GM12878 (cell line): ENCODE results near the gene MOK. TPM values are rescaled to one million over a fixed set of nuclear protein-coding genes. Genes with fewer than 3 reads are reported as not detected.
A peak's percentile ranks its signal among the peaks of the same experiment; 100 is the strongest.

Experiments
- ATAC-seq: fragments of 200-7000 bp; cut with Tn5 transposase; 3 replicates; pipeline ENCODE4 v1.9.1; 2020; ENCODE audit warnings: mild to moderate bottlenecking, moderate library complexity
- BruUV-seq: library from RNA; stranded (reverse); fragments of 400-500 nt; replicated peaks from 2 replicates; lab custom pipeline; 2021; lab: Mats Ljungman, UMichigan
- CTCF ChIA-PET: fragments of 300-600 bp; sonication (Branson Sonifier 250); formaldehyde crosslinking; extraction: SDS; loops from one replicate; lab custom pipeline; 2021; ENCODE audit warnings: inconsistent platforms; lab: Yijun Ruan, JAX
- POLR2A ChIA-PET: fragments of 350-600 bp; formaldehyde crosslinking; extraction: SDS; loops from one replicate; lab custom pipeline; 2021; ENCODE audit warnings: inconsistent platforms; lab: Charles Lee
- RAD21 ChIA-PET: fragments of 300-600 bp; sonication (Branson Sonifier 250); formaldehyde crosslinking; loops from one replicate; lab custom pipeline; 2023; ENCODE audit warnings: antibody characterized with exemption; ENCODE audit not compliant: unreplicated experiment; lab: Charles Lee
- SMC1A ChIA-PET: fragments of 300-600 bp; sonication (Branson Sonifier 250); formaldehyde crosslinking; loops from one replicate; lab custom pipeline; 2023; ENCODE audit not compliant: unreplicated experiment, uncharacterized antibody; lab: Charles Lee
- DNase-seq: peaks from one replicate; pipeline ENCODE4 v3.0.0-alpha.2; 2011; ENCODE audit warnings: low read depth, low spot score
- FAIRE-seq: peaks from 3 replicates; lab custom pipeline; 2011; peaks lifted over from hg19 to GRCh38; lab: Jason Lieb, UNC
- H2AFZ ChIP-seq: 2 replicates; pipeline ENCODE4 v1.6.0; 2011; ENCODE audit warnings: low read depth, low read length, control low read depth; ENCODE audit not compliant: control insufficient read depth
- H3K27ac ChIP-seq: 2 replicates; pipeline ENCODE4 v1.5.1; 2011; ENCODE audit warnings: control low read depth; ENCODE audit not compliant: control insufficient read depth, insufficient read depth
- H3K27me3 ChIP-seq, 2 experiments: replicated peaks in 1 of 2; 2 replicates each; pipeline versions ENCODE4 v1.6.0 to v1.6.1; 2011; ENCODE audit warnings: low read length in 1 of 2; ENCODE audit not compliant: control insufficient read depth in 2 of 2, insufficient read depth in 2 of 2
- H3K36me3 ChIP-seq, 2 experiments: 2 replicates each; pipeline ENCODE4 v1.5.1; 2011; ENCODE audit warnings: low read length in 1 of 2; ENCODE audit not compliant: control insufficient read depth in 2 of 2, insufficient read depth in 2 of 2
- H3K4me1 ChIP-seq: 2 replicates; pipeline ENCODE4 v1.6.1; 2011; ENCODE audit warnings: mild to moderate bottlenecking, low read length, moderate library complexity, mixed read lengths; ENCODE audit not compliant: control insufficient read depth, insufficient read depth
- H3K4me2 ChIP-seq: 2 replicates; pipeline ENCODE4 v1.6.0; 2011; ENCODE audit warnings: control low read depth; ENCODE audit not compliant: control insufficient read depth, insufficient read depth
- H3K4me3 ChIP-seq: fragments of 200-600 bp; sonication (generic); 2 replicates; pipeline ENCODE4 v1.5.1; 2016
- H3K79me2 ChIP-seq: 2 replicates; pipeline ENCODE4 v1.6.0; 2011; ENCODE audit warnings: low read length; ENCODE audit not compliant: control insufficient read depth, insufficient read depth
- H3K9ac ChIP-seq: 2 replicates; pipeline ENCODE4 v1.8.0; 2011; ENCODE audit warnings: low read length, control low read depth, mixed read lengths; ENCODE audit not compliant: control insufficient read depth, insufficient read depth
- H3K9me3 ChIP-seq: replicated peaks from 3 replicates; pipeline ENCODE4 v1.5.1; 2011; ENCODE audit warnings: mild to moderate bottlenecking, low read length; ENCODE audit not compliant: control insufficient read depth, insufficient read depth
- H4K20me1 ChIP-seq: 2 replicates; pipeline ENCODE4 v1.6.0; 2011; ENCODE audit not compliant: control insufficient read depth, insufficient read depth
- GABPA ChIP-seq: IDR thresholded peaks from 2 replicates; pipeline ENCODE4 v1.6.1; 2014; ENCODE audit warnings: antibody characterized with exemption, low read depth, mild to moderate bottlenecking, inconsistent platforms
- GATAD2B ChIP-seq: fragments of 450-650 bp; conservative IDR thresholded peaks from 2 replicates; pipeline ENCODE4 v1.6.1; 2017; ENCODE audit warnings: low read depth, mild to moderate bottlenecking, moderate library complexity
- HDGF ChIP-seq: fragments of 450-650 bp; IDR thresholded peaks from 2 replicates; pipeline ENCODE4 v1.6.1; 2016; ENCODE audit warnings: antibody characterized with exemption
- IKZF2 ChIP-seq, 2 experiments: fragments of 450-650 bp; IDR thresholded peaks; 2 replicates each; pipeline ENCODE4 v1.6.1; 2017; ENCODE audit warnings: mild to moderate bottlenecking in 2 of 2, moderate library complexity in 2 of 2
- KDM1A ChIP-seq: fragments of 200-600 bp; sonication (generic); IDR thresholded peaks from 2 replicates; pipeline ENCODE4 v1.6.1; 2016; ENCODE audit warnings: borderline replicate concordance
- SP1 ChIP-seq: IDR thresholded peaks from one replicate; pipeline ENCODE4 v1.6.1; 2011; ENCODE audit warnings: low read depth, low read length
- STAT1 ChIP-seq: fragments of 450-650 bp; conservative IDR thresholded peaks from 2 replicates; pipeline ENCODE4 v1.6.1; 2014; ENCODE audit warnings: antibody characterized with exemption, mild to moderate bottlenecking
- YY1 ChIP-seq: IDR thresholded peaks from 2 replicates; pipeline ENCODE4 v1.6.1; 2011; ENCODE audit warnings: low read depth, mild to moderate bottlenecking, low read length
- WGBS: methylation state at CpG from one replicate; pipeline ENCODE4 v1.1.6; 2016; ENCODE audit warnings: low lambda C conversion rate; ENCODE audit not compliant: insufficient replicate concordance, insufficient coverage; ENCODE audit errors: missing lambda C conversion rate; 5-methylcytosine and 5-hydroxymethylcytosine counted together
- in situ Hi-C: fragments of 300-500 bp; cut with MboI; formaldehyde crosslinking; loops from 9 replicates; pipeline ENCODE4 v1.14.3; 2018; ENCODE audit warnings: mixed read lengths
- intact Hi-C: fragments of 100-400 bp; cut with micrococcal nuclease; formaldehyde crosslinking; loops from one replicate; pipeline ENCODE4 v1.14.2; 2022; ENCODE audit not compliant: unreplicated experiment
- polyA plus RNA-seq, 11 experiments: library from polyadenylated mRNA; depleted of rRNA in 4 of 11; unstranded in 6 of 11; stranded (reverse) in 5 of 11; fragments of >200 nt; fragmentation: Nextera tagmentation in 4 of 11; fragmentation: Illumina TruSeq in 1 of 11; extraction: Ambion mirVana in 4 of 11; extraction: Trizol in 1 of 11; gene quantifications; 1 replicate in 1 of 11; 2 replicates in 10 of 11; pipeline versions ENCODE4 v1.2.1 to v1.2.3, GENCODE V29; 2011 to 2016; ENCODE audit warnings: inconsistent platforms in 2 of 11, missing spikeins in 2 of 11, low read depth in 1 of 11
- total RNA-seq, 4 experiments: library from RNA; depleted of rRNA in 3 of 4; stranded (reverse); fragments of >200 nt in 3 of 4; fragmentation: Illumina TruSeq in 1 of 4; extraction: Trizol in 1 of 4; gene quantifications; 2 replicates each; pipeline versions ENCODE4 v1.2.1 to v1.2.3, GENCODE V29; 2013 to 2021

MOK gene
- total and polyA plus RNA-seq, 10 of the 15 experiments (the other 5 are each of a cell fraction or from before 2014, with no cell fraction given) = 0.10 to 3.0 (median 1.4) TPM

- H3K27ac ChIP-seq = peak overlapping the region; percentile 38; the same call in 1 of the 2 replicates
- FAIRE-seq = no peak
- ChIA-PET RAD21 (interaction anchor here (0.7 to 1.9 kb wide), 5 partner anchors 11 to 355 kb away, joined by 3 to 7 read pairs (median 5); partner anchors contain the start of gene MOK), SMC1A (interaction anchor here (1.0 to 2.6 kb wide), 5 partner anchors 9 to 355 kb away, joined by 3 to 13 read pairs (median 4); no protein-coding TSS in a partner anchor), POLR2A (interaction anchor here (0.6 to 0.7 kb wide), 2 partner anchors 129 to 358 kb away, joined by 4 to 6 read pairs; no protein-coding TSS in a partner anchor), CTCF (interaction anchor here (0.6 to 3.4 kb wide), 19 partner anchors 11 to 368 kb away, joined by 3 to 14 read pairs (median 4); partner anchors contain the start of genes CINP, MOK and TECPR2)
- H3K4me2 ChIP-seq = peak overlapping the region; percentile 50
- H3K79me2 ChIP-seq = peaks cover 14% of the 10 kb centered on the region
- H3K36me3 ChIP-seq = no peaks in the 10 kb centered on the region
- 0 out of 3 replicates have a peak, but pooled peaks have one; percentile 11 for ATAC-seq
- no peak for DNase-seq
- H2AFZ ChIP-seq = peak overlapping the region; percentile 87
- H3K4me3 ChIP-seq = peak overlapping the region; percentile 68
- peaks cover 27% of the 10 kb centered on the region for H3K4me1 ChIP-seq
- peak in 1 of 2 experiments; percentile 45; a peak in 1 of 4 replicates for TF ChIP-seq IKZF2 (IDR thresholded peaks at IDR 0.05)
- no peak for TF ChIP-seq YY1
- TF ChIP-seq GATAD2B = no peak
- TF ChIP-seq GABPA = 0 out of 2 replicates have a peak, but pooled peaks have one; percentile 9
- TF ChIP-seq HDGF = no peak
- 3% methylated on average over 10 of the region's 10 CpGs for WGBS
- no TSS peak for BruUV-seq
- in situ Hi-C loops (loop anchor here (5.0 to 25.0 kb wide), 2 partner anchors 354 to 554 kb away; partner anchors contain the start of genes DYNC1H1 and PPP2R5C), intact Hi-C loops (loop anchor here (2.0 to 10.0 kb wide), 6 partner anchors 46 to 612 kb away; partner anchors contain the start of genes CINP, HSP90AA1 and TECPR2)
- no peaks in the 10 kb centered on the region for H3K9me3 ChIP-seq
- no peaks in the 10 kb centered on the region for H4K20me1 ChIP-seq
- H3K27me3 ChIP-seq = no peaks in the 10 kb centered on the region
- H3K9ac ChIP-seq = peak overlapping the region; percentile 30; the same call in 1 of the 2 replicates
Observed at GRCh38 chr14:102316338-102316742, 11.4 kb upstream of the MOK start.

GRCh38 chr14:102315121-102315520 is 10.2 kb upstream of the MOK start:
- H2AFZ ChIP-seq = no peak overlapping the region
- in situ Hi-C loops = loop anchor here (5.0 to 25.0 kb wide), 2 partner anchors 353 to 553 kb away; partner anchors contain the start of genes DYNC1H1 and PPP2R5C
- no TSS peak for BruUV-seq

More at GRCh38 chr14:102315121-102315520, 10.2 kb upstream of the MOK start:
- H3K27me3 ChIP-seq = no peaks in the 10 kb centered on the region
- H3K36me3 ChIP-seq = no peaks in the 10 kb centered on the region
- H3K9me3 ChIP-seq = no peaks in the 10 kb centered on the region
- H3K27ac ChIP-seq = no peak overlapping the region
- H3K4me1 ChIP-seq = peaks cover 19% of the 10 kb centered on the region
- peaks cover 5% of the 10 kb centered on the region for H3K79me2 ChIP-seq
- TF ChIP-seq KDM1A (no peak), STAT1 (no peak), SP1 (no peak)
- TF ChIP-seq, all 136 proteins: peak for 0
- Histone ChIP-seq H3K4me2 (no peak overlapping the region), H3K9ac (no peak overlapping the region), H4K20me1 (no peaks in the 10 kb centered on the region), H3K4me3 (no peak overlapping the region)
- DNase-seq (no peak), FAIRE-seq (no peak), ATAC-seq (no peak)
- ChIA-PET POLR2A (interaction anchor here (0.6 kb wide), 1 partner anchor 115 kb away, joined by 9 read pairs; no protein-coding TSS in a partner anchor), SMC1A (interaction anchor here (0.9 to 2.7 kb wide), 4 partner anchors 11 to 356 kb away, joined by 3 to 15 read pairs (median 8); partner anchors contain the start of gene MOK), RAD21 (interaction anchor here (0.5 to 2.1 kb wide), 9 partner anchors 10 to 367 kb away, joined by 3 to 21 read pairs (median 5); partner anchors contain the start of genes MOK and WDR20), CTCF (interaction anchor here (0.7 to 2.6 kb wide), 17 partner anchors 10 to 608 kb away, joined by 3 to 19 read pairs (median 4); partner anchors contain the start of gene MOK)
- WGBS = 95% methylated on average over 6 of the region's 6 CpGs
- intact Hi-C loops = loop anchor here (2.0 to 10.0 kb wide), 5 partner anchors 202 to 610 kb away; partner anchors contain the start of gene HSP90AA1
